ENCODE data around the gene MAX. TPM values are rescaled to one million over a fixed set of nuclear protein-coding genes. Genes with fewer than 3 reads are reported as not detected.
"Not testable (repeated sequence)": the region's sequence is repeated elsewhere in the genome, so short reads cannot be mapped to it uniquely, and the experiment has no call there.

The MAX gene
- total RNA-seq, 1 donor from 2014 or later = 69.7 TPM

- DNase-seq (ENCODE audit: low spot score in 2 of 2) (no peak), FAIRE-seq (no peak)
These were observed 60.8 kb downstream of the MAX start for GRCh38 chr14:65041434-65041915.

- FAIRE-seq (no peak), DNase-seq (ENCODE audit: low spot score in 2 of 2) (no peak)
These were observed 61.5 kb downstream of the MAX start for GRCh38 chr14:65040666-65041433.

- DNase-seq (ENCODE audit: low spot score in 2 of 2) = no peak
- no peak for FAIRE-seq
These were observed 63.4 kb downstream of the MAX start for GRCh38 chr14:65038966-65039365.

DNA sequence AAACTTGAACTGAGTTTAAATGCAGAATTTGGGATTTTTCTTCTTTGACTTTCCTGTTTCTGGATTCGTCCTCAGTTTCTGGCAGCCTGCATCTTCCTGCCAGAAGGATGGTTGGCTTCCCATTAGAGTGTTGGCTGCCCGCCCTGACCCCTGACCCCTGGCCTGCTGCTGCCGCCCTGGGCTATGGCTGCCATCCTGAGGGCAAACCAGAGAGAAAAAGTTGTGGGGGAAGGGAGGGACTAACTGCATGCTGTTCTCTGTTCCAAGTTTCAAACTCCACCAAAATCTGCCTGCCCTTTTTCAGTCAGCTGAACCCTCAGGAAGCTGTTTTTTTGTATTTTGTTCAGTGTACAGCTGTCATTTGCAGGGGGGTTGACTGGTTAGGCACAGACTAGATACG, 67.3 kb downstream of the MAX start:
- DNase-seq (ENCODE audit: low spot score in 2 of 2) = peak in 1 of 2 donors; percentile 38
- FAIRE-seq = no peak

DNA sequence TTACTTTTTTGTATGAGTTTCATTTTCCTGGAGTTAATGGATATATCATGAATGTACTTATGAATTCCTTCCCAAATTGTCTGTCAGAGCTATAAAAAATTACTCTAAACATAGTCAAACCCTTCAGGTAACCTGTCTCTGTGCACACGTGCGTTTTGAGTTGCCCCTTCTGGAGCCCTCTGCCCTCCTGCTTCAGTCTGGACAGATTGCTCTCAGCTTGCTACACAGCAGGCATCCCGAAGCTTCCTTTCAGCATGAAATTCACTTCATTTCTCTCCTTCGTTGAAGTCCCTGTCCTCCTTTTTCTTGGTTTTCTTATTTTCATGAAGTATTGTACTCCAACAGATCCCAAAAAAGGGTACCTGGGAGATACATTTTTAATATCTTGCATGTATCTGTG, 68.3 kb downstream of the MAX start:
- DNase-seq (ENCODE audit: low spot score in 2 of 2) (no peak), FAIRE-seq (no peak)

DNA sequence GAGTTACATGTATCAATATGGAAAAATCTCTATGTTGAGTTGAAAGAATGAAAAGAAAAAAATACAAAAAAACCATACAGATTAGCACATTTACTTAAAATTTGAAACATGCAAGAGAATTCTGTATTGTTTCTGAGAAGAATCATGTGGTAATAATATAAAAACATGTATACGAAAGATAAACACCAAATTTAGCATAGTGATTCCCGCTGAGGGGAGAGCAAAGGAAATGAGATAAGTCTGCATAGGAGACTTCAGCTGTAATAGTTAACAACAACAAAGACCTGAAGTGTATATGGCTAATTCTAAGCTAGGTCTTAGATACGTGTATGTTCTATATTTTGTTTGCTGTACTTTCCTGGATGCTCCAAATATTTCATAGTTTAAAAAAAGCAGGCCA, 69.1 kb downstream of the MAX start:
- DNase-seq (ENCODE audit: low spot score in 2 of 2) (no peak), FAIRE-seq (no peak)

DNA sequence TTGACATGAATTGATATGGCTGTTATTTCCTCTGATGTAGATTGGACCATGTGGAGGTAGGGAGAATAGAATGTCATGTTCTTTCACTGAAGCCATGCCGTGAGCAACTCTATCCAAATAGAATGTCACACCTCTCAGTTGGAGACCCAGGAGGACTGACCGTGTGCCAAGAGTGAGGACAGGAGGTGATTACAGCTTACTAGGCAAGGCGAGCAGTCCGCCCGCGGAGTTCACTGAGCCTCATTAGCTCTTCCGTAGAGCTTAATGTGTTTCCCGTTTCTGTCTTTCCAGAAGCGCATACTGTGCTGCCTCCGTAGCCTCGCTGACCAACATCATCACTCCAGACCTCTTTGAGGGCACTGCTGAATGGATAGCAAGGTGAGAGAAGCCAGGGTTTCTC, 70.0 kb downstream of the MAX start:
- DNase-seq (ENCODE audit: low spot score in 2 of 2) (no peak), FAIRE-seq (no peak)

GRCh38 chr14:65031321-65031720, 71.0 kb downstream of the MAX start:
- not testable (repeated sequence) for DNase-seq (ENCODE audit: low spot score in 2 of 2); FAIRE-seq

- FAIRE-seq = no peak
- no peak for DNase-seq (ENCODE audit: low spot score in 2 of 2)
These were observed 73.4 kb downstream of the MAX start for GRCh38 chr14:65028937-65029336.

DNA sequence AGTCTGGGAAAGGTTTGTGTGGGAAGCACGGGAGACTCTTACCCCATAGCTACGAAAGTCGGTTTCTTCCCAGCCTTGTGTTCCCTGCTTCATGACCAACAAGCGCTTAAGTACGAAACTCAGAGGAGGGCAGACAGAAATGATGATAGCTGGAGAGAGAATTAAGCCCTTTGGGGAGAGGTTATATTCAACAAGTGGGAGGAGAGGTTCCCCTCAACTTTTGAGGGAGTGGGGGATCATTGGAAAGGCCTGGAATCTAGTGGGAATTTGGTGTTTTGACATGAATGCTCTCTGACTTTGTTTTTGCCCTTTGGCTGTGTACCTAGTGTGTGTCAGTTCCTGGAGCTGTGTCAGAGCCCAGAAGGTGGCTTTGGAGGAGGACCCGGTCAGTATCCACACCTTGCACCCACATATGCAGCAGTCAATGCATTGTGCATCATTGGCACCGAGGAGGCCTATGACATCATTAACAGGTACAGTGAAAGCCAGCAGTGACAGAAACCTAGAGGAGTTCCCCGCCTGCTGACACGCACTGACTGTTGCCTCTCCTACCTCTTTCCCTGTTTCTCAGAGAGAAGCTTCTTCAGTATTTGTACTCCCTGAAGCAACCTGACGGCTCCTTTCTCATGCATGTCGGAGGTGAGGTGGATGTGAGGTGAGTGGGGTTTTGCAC, 75.1 kb downstream of the MAX start:
- DNase-seq (ENCODE audit: low spot score in 2 of 2) (no peak), FAIRE-seq (no peak)

DNA sequence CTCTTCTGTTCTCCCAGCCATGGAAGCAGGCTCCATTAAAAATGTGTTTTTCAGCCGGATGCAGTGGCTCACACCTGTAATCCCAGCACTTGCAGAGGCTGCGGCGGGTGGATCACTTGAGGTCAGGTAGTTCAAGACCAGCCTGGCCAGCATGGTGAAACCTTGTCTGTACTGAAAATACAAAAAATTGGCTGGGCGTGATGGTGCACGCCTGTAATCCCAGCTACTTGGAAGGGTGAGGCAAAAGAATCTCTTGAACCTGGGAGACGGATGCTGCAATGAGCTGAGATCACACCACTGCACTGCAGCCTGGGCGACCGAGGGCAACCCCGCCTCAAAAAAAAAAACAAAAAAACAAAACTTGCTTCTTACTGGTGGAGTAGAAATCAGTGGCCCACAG, 75.8 kb downstream of the MAX start:
- FAIRE-seq = no peak
- no peak for DNase-seq (ENCODE audit: low spot score in 2 of 2)

DNA sequence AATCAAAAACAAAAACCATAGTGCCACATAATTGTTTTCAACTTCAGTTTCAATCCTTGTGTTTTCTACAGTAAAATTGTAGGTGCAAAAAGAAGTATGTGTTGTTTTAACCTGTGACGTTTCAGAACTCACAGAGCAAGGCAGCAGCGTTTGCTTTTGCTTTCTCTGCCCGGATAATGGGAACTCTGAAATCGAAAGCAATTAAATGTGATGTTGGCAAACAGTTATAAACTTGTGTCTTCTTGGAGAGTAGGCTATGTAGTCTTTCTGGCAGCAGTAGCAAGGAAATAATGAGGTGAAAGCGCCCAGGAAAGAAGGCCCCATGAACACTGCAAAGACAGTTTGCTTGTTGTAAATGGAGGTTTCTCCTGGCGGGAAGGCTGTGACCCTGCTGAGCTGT, 76.5 kb downstream of the MAX start:
- FAIRE-seq = no peak
- no peak for DNase-seq (ENCODE audit: low spot score in 2 of 2)

Small RNAs within 50 kb of the gene (small RNA-seq; reads per million reads assigned to genes)
- 0.38 reads per million, percentile 25 among the genes with 10 or more reads in this experiment for gene MIR4706
- gene RNU2-14P = 0.56 reads per million, percentile 44 among the genes with 10 or more reads in this experiment

Other genes starting within 250 kb of the MAX start
- 16.7 TPM for gene SPTB, start 222.6 kb downstream of the MAX start, total RNA-seq
- gene CHURC1, start 188.1 kb downstream of the MAX start, total RNA-seq = 32.2 TPM
- not detected for gene GPX2, start 159.8 kb downstream of the MAX start, total RNA-seq
- 24.1 TPM for gene RAB15, start 130.2 kb downstream of the MAX start, total RNA-seq
- 5.3 TPM for gene FNTB, start 115.6 kb downstream of the MAX start, total RNA-seq

Data from frontal cortex (tissue), 4 donors.